Non-pigmented ciliary epithelial cell (primary cell): ENCODE results near the gene OR51G1.
"Not testable (repeated sequence)": the region's sequence is repeated elsewhere in the genome, so short reads cannot be mapped to it uniquely, and the experiment has no call there.

Experiments
- DNase-seq: peaks from one replicate; pipeline ENCODE4 v3.0.0-alpha.2; 2010; ENCODE audit warnings: low read depth

OR51G1 gene, protein sequence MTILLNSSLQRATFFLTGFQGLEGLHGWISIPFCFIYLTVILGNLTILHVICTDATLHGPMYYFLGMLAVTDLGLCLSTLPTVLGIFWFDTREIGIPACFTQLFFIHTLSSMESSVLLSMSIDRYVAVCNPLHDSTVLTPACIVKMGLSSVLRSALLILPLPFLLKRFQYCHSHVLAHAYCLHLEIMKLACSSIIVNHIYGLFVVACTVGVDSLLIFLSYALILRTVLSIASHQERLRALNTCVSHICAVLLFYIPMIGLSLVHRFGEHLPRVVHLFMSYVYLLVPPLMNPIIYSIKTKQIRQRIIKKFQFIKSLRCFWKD

GRCh38 chr11:4924239-4924638 lies at the start of gene OR51G1:
Gene OR51G1 (minus strand): TSS chr11:4924339. CDS start chr11:4924339, 0 bp downstream.
- DNase-seq = no peak

- no peak for DNase-seq
These were observed 38.7 kb upstream of the OR51G1 start for GRCh38 chr11:4962816-4963215.

- DNase-seq = no peak
These were observed 36.7 kb upstream of the OR51G1 start for GRCh38 chr11:4960877-4961276.

DNA sequence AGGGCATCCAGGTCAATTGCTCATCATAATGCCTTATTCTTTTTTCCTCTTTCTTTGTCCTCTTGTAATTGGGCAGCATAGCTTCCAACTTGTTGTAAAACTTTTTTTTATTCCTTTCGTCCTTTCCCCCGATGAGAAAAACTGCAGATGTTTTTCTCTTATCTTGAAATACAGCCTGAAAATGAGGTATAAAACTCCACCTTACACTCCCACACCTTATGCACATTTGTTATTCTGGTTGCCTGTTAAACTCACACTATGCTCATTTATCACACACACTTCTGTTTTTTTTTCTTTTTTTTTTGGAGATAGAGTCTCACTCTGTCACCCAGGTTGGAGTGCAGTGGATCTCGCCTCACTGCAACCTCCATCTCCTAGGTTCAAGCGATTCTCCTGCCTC lies 33.3 kb upstream of the OR51G1 start:
- no peak for DNase-seq

- DNase-seq = not testable (repeated sequence)
These were observed 31.5 kb upstream of the OR51G1 start, which contains the start of gene OR51A2 for GRCh38 chr11:4955613-4956012. Gene OR51A2 (minus strand): TSS chr11:4955713. CDS start chr11:4955713, 0 bp downstream.

GRCh38 chr11:4947505-4947904 lies 23.4 kb upstream of the OR51G1 start, which contains the start of gene OR51A4:
Gene OR51A4 (minus strand): TSS chr11:4947605. CDS start chr11:4947100, 505 bp downstream.
- DNase-seq = no peak

DNA sequence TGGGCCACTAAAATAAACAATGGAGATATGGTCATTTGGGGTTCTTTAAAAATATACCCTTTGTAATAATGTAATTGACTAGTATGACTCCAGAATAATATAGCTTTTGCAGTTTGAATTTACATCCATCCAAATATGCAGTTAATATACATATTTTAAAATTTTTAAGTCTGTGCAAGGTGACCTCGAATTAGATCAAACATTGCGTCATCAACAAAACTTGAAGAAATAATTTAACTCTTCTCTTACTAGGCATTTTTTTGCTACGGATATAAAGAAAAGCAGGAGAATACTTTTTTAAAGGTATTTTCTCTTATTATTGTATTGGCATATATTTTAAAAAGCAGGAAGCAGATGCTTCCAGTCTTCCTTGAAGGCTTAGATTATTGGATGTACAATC lies 12.6 kb upstream of the OR51G1 start:
- DNase-seq = no peak

- DNase-seq = no peak
These were observed 8.6 kb upstream of the OR51G1 start for GRCh38 chr11:4932751-4933150.

DNA sequence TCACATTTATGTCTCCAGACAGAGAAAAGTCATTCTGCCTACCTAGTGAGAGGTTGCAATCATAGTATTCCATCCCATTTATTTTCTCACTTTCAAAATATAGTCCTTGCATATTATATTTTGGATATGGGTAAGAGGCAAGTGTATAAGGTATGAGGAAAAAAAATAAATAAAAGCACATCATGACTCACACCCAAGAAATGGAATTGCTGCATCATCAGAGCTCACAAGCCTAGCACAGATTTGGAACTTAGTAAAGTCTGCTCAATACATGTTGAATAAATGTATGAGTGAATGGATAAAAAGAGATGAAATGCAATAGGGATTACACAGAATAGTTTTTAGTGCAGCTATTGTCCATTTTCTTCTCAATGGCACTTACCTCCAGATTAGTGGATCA lies 2.5 kb upstream of the OR51G1 start:
- DNase-seq = no peak

- DNase-seq = no peak
These were observed 1.8 kb downstream of the OR51G1 start for GRCh38 chr11:4922304-4922703.

DNA sequence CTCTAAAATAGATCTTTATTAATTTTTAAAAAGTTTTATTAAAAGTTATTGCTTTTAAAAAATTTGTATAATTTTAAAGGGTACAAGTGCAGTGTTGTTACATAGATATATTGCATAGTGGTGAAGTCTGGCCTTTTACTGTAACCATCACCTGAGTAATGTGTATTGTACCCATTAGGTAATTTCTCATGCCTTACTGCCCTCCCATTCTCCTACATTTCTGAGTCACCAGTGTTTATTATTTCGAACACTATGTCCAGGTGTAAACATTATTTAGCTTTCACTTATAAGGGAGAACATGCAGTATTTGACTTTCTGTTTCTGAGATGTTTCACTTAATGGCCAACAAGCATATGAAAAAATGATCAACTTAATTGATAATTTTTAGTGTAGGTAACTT lies 2.3 kb downstream of the OR51G1 start:
- DNase-seq = no peak

DNA sequence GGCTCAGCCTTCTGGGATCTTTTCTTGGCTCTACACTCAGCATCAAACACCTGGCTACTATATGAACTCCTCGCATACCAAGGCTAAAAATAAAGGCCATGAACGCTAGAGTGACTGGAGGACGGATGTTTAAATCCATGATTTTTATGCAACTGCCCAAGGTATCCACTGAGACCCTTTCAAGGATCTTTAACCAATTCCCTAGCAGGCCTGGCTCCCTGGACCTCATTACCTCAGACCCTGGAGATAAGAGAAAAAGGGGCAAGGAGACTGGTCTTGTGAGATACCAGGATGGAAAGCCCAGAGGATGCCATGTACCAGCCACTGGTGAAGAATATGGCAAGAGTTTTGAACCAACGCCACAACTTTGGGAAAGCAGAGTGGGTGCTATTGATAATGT lies 4.9 kb downstream of the OR51G1 start, which contains the start of gene OR51G2:
TSS of gene OR51G2 (minus strand) at position 101 of the 400 bp plus-strand sequence. CDS start 3,687 bp downstream, outside the sequence.
- no peak for DNase-seq

DNA sequence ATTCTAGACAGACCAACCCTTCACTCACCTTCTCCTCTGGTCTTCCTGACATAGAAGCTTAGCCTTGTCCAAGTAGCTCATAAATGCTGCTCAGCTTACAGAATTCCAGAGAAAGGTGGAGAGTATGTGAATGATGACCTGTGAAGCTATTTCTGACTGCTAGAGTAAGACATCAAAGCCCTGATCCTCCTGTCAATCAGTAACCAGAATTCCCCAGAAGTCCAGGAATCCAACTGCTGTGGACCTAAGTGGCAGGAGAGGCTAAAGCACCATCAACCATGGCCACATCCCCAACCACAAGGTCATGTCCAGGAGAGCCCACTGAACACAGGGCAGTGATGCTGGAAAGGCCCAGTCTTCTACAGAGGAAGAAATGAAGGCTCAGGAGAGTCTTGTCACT lies 7.6 kb downstream of the OR51G1 start:
- no peak for DNase-seq

DNA sequence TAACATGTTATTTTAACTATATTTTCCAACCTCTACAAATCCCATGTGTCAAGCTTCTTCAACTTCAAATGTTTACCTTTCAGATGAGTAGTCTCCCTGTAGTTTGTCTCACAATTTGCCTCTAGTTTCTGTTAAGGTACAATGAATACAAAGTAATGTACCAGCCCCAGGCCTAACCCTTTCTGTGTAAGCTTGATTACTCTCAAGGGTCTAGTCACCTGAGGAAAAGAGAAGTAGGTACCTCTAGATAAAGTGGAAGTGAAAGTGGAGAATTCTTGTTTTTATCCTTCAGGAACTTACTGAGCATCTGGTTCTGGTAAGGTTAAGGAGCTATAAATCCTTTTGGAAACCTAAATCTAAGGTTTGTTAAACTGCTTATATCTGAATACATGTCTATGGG lies 20.7 kb downstream of the OR51G1 start, which contains the start of gene OR51A7:
TSS of gene OR51A7 (plus strand) at position 300 of the 400 bp plus-strand sequence. CDS start 3,587 bp downstream, outside the sequence.
- no peak for DNase-seq

- DNase-seq = peak; percentile 60
These were observed 32.0 kb downstream of the OR51G1 start for GRCh38 chr11:4891996-4892640.

DNA sequence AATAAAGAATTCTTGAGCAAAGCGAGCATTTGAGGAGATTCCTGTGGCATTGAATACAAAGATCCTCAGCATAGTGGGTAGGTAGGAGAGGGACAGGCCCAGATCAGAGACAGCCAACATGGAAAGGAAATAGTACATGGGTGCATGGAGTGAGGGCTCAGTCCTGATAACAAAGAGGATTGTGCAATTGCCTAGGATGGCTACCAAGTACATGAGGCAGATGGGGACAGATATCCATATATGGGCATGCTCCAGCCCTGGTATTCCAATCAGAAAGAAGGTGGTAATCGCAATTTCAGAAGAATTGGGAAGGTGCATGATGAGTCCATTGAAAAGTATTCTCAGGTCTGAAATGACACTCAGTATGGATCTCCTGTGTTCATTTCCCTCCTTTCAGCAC lies 33.9 kb downstream of the OR51G1 start:
- DNase-seq = no peak

DNA sequence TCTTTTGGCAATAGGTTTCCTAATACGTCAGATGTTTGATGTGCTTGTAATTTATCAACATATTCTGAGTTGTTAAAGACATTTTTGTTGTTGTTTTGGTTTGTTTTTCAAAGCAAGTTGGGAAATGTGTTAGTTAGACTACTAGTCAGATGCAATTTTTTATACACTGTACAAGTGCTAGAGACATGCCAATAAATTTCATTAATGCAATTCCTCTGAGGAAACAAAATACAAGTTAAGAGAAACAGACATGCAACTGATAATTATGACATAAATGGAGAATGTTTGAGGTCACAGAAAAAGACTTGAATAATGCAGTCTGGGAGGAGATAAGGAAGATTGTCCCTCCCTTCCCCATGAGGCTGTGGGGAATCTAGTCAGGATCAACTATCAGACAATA lies 36.5 kb downstream of the OR51G1 start:
- DNase-seq = no peak

- DNase-seq = no peak
These were observed 38.0 kb downstream of the OR51G1 start for GRCh38 chr11:4886186-4886585.

- DNase-seq = no peak
These were observed 39.8 kb downstream of the OR51G1 start for GRCh38 chr11:4884361-4884760.

GRCh38 chr11:4882543-4882942 lies 41.6 kb downstream of the OR51G1 start:
- no peak for DNase-seq

- DNase-seq = peak; percentile 32
These were observed 42.2 kb downstream of the OR51G1 start, which contains the start of gene OR51T1 for GRCh38 chr11:4881860-4882500. Gene OR51T1 (plus strand): TSS chr11:4881900. CDS start chr11:4881900, 0 bp downstream.

- no peak for DNase-seq
These were observed 43.0 kb downstream of the OR51G1 start for GRCh38 chr11:4881188-4881587.
